Caco-2 (cell line): ENCODE results near the gene SORT1. TPM values are rescaled to one million over a fixed set of nuclear protein-coding genes. Genes with fewer than 3 reads are reported as not detected.

Source experiments
- BruUV-seq: library from RNA; stranded (reverse); fragments of 400-500 nt; replicated peaks from 2 replicates; lab custom pipeline; 2021; lab: Mats Ljungman, UMichigan
- CTCF ChIA-PET: fragments of 300-600 bp; sonication (Branson Sonifier 250); formaldehyde crosslinking; loops from one replicate; lab custom pipeline; 2022; ENCODE audit warnings: antibody characterized with exemption; lab: Charles Lee
- POLR2A ChIA-PET: fragments of 300-600 bp; sonication (Branson Sonifier 250); formaldehyde crosslinking; loops from one replicate; lab custom pipeline; 2022; ENCODE audit warnings: antibody characterized with exemption; lab: Charles Lee
- DNase-seq, 2 experiments: peaks; one replicate each; pipeline versions ENCODE4 v3.0.0 to v3.0.0-alpha.2; 2020 to 2022
- H3K27me3 ChIP-seq: replicated peaks from 2 replicates; pipeline ENCODE4 v1.6.0; 2011; ENCODE audit warnings: low read length; ENCODE audit not compliant: control insufficient read depth, insufficient read depth
- H3K36me3 ChIP-seq: 2 replicates; pipeline ENCODE4 v1.5.1; 2011; ENCODE audit warnings: low read length; ENCODE audit not compliant: control insufficient read depth, insufficient read depth
- H3K4me1 ChIP-seq: fragments of 250-450 bp; sonication (Bioruptor Pico); 2 replicates; pipeline ENCODE4 v1.5.1; 2020; ENCODE audit warnings: mild to moderate bottlenecking
- H3K4me3 ChIP-seq: 2 replicates; pipeline ENCODE4 v1.5.1; 2011; ENCODE audit warnings: low read depth, mild to moderate bottlenecking, control low read depth, low read length
- H3K9me3 ChIP-seq: fragments of 250-450 bp; sonication (Bioruptor Pico); 2 replicates; pipeline ENCODE4 v1.5.1; 2020; ENCODE audit warnings: mild to moderate bottlenecking, moderate library complexity
- H3K27ac Mint-ChIP-seq: one replicate; pipeline ENCODE4 v1.8.0; 2022; ENCODE audit warnings: mixed read lengths; ENCODE audit not compliant: unreplicated experiment
- H3K27me3 Mint-ChIP-seq: one replicate; pipeline ENCODE4 v1.8.0; 2022; ENCODE audit warnings: mixed read lengths; ENCODE audit not compliant: insufficient read depth, unreplicated experiment
- H3K36me3 Mint-ChIP-seq: one replicate; pipeline ENCODE4 v1.8.0; 2022; ENCODE audit warnings: mild to moderate bottlenecking, mixed read lengths; ENCODE audit not compliant: insufficient read depth, unreplicated experiment
- H3K4me1 Mint-ChIP-seq: one replicate; pipeline ENCODE4 v1.8.0; 2022; ENCODE audit warnings: low read depth, mixed read lengths; ENCODE audit not compliant: unreplicated experiment
- H3K4me3 Mint-ChIP-seq: one replicate; pipeline ENCODE4 v1.8.0; 2022; ENCODE audit warnings: mild to moderate bottlenecking, moderate library complexity, mixed read lengths; ENCODE audit not compliant: unreplicated experiment
- H3K9me3 Mint-ChIP-seq: one replicate; pipeline ENCODE4 v1.8.0; 2022; ENCODE audit warnings: mixed read lengths; ENCODE audit not compliant: unreplicated experiment
- CTCF ChIP-seq, 2 experiments: fragments of 200-600 bp in 1 of 2; IDR thresholded peaks; 1 replicate in 1 of 2; 2 replicates in 1 of 2; pipeline versions ENCODE4 v1.5.1 to v1.8.0; 2011 to 2022; ENCODE audit warnings: antibody characterized with exemption in 1 of 2, control low read depth in 1 of 2, inconsistent platforms in 1 of 2, low read depth in 1 of 2, low read length in 1 of 2, mild to moderate bottlenecking in 1 of 2, moderate library complexity in 1 of 2; ENCODE audit not compliant: insufficient read depth in 1 of 2, severe bottlenecking in 1 of 2, unreplicated experiment in 1 of 2
- intact Hi-C: fragments of 100-400 bp; cut with micrococcal nuclease; formaldehyde crosslinking; loops from one replicate; pipeline ENCODE4 v1.10.0; 2022; ENCODE audit not compliant: unreplicated experiment
- total RNA-seq: library from RNA; stranded (reverse); gene quantifications from 2 replicates; pipeline ENCODE4 v1.2.3, GENCODE V29; 2022

SORT1 gene
- total RNA-seq, 1 experiment from 2014 or later: 67.1 TPM

- no peak for TF ChIP-seq CTCF (IDR thresholded peaks at IDR 0.05; ENCODE audit: insufficient read depth in 1 of 2, low read depth in 1 of 2, low read length in 1 of 2, severe bottlenecking in 1 of 2, unreplicated experiment in 1 of 2)
- ChIA-PET POLR2A (no interaction called here), CTCF (no interaction called here)
- Histone ChIP-seq H3K9me3 (no peaks in the 10 kb centered on the region), H3K4me1 (no peaks in the 10 kb centered on the region), H3K4me3 (no peak overlapping the region), H3K36me3 (no peaks in the 10 kb centered on the region), H3K27me3 (no peaks in the 10 kb centered on the region)
- DNase-seq: no peak
- Mint-ChIP-seq H3K4me1 (no peaks in the 10 kb centered on the region), H3K4me3 (no peak overlapping the region), H3K36me3 (peaks cover 40% of the 10 kb centered on the region), H3K27me3 (no peaks in the 10 kb centered on the region), H3K9me3 (no peaks in the 10 kb centered on the region), H3K27ac (no peak overlapping the region)
- BruUV-seq: no TSS peak
- intact Hi-C loops: no loop called here
These were observed 59.1 kb downstream of the SORT1 start for GRCh38 chr1:109338608-109339007.

- no peak for TF ChIP-seq CTCF (IDR thresholded peaks at IDR 0.05; ENCODE audit: insufficient read depth in 1 of 2, low read depth in 1 of 2, low read length in 1 of 2, severe bottlenecking in 1 of 2, unreplicated experiment in 1 of 2)
- Histone ChIP-seq H3K4me3 (no peak overlapping the region), H3K4me1 (no peaks in the 10 kb centered on the region), H3K36me3 (no peaks in the 10 kb centered on the region), H3K27me3 (no peaks in the 10 kb centered on the region), H3K9me3 (no peaks in the 10 kb centered on the region)
- Mint-ChIP-seq H3K9me3 (no peaks in the 10 kb centered on the region), H3K36me3 (peaks cover 44% of the 10 kb centered on the region), H3K27me3 (no peaks in the 10 kb centered on the region), H3K27ac (no peak overlapping the region), H3K4me3 (no peak overlapping the region), H3K4me1 (no peaks in the 10 kb centered on the region)
- no peak for DNase-seq
- CTCF ChIA-PET: no interaction called here
- POLR2A ChIA-PET: no interaction called here
- intact Hi-C loops: no loop called here
- BruUV-seq: no TSS peak
These were observed 59.6 kb downstream of the SORT1 start for GRCh38 chr1:109338091-109338490.

GRCh38 chr1:109335091-109335490, 62.6 kb downstream of the SORT1 start:
- Histone ChIP-seq H3K4me1 (no peaks in the 10 kb centered on the region), H3K36me3 (no peaks in the 10 kb centered on the region), H3K9me3 (0 out of 2 replicates have a peak, but pooled peaks cover 10% of the 10 kb centered on the region), H3K4me3 (no peak overlapping the region), H3K27me3 (no peaks in the 10 kb centered on the region)
- H3K4me3 Mint-ChIP-seq: no peak overlapping the region
- no peak for DNase-seq
- H3K4me1 Mint-ChIP-seq: no peaks in the 10 kb centered on the region
- no peak for TF ChIP-seq CTCF (IDR thresholded peaks at IDR 0.05; ENCODE audit: insufficient read depth in 1 of 2, low read depth in 1 of 2, low read length in 1 of 2, severe bottlenecking in 1 of 2, unreplicated experiment in 1 of 2)
- no TSS peak for BruUV-seq
- CTCF ChIA-PET: no interaction called here
- H3K27ac Mint-ChIP-seq: no peak overlapping the region
- peaks cover 50% of the 10 kb centered on the region for H3K36me3 Mint-ChIP-seq
- intact Hi-C loops: no loop called here
- H3K27me3 Mint-ChIP-seq: no peaks in the 10 kb centered on the region
- H3K9me3 Mint-ChIP-seq: peaks cover 9% of the 10 kb centered on the region
- POLR2A ChIA-PET: no interaction called here
